Gastroesophageal sphincter (tissue), 3 donors: Measurements from ENCODE around the gene ARHGEF19.

ENCODE experiments used
- POLR2A ChIP-seq, 2 donors: fragments of 450-650 bp; IDR thresholded peaks; one replicate each; pipeline ENCODE4 v1.6.1; 2017; ENCODE audit warnings: antibody characterized with exemption in 2 of 2, mild to moderate bottlenecking in 2 of 2, moderate library complexity in 1 of 2
- POLR2AphosphoS5 ChIP-seq: sonication (generic); formaldehyde crosslinking; IDR thresholded peaks from one replicate; pipeline ENCODE4 v1.6.1; 2017; ENCODE audit warnings: antibody characterized with exemption
- TF ChIP-seq, protein P1 (sequence below), 4 experiments: fragments of 200-600 bp in 2 of 4; fragments of 450-650 bp in 2 of 4; sonication (generic) in 1 of 4; IDR thresholded peaks; one replicate each; pipeline ENCODE4 v1.5.1; 2017 to 2019; ENCODE audit warnings: antibody characterized with exemption in 4 of 4, mild to moderate bottlenecking in 2 of 4, moderate library complexity in 2 of 4

DNA sequence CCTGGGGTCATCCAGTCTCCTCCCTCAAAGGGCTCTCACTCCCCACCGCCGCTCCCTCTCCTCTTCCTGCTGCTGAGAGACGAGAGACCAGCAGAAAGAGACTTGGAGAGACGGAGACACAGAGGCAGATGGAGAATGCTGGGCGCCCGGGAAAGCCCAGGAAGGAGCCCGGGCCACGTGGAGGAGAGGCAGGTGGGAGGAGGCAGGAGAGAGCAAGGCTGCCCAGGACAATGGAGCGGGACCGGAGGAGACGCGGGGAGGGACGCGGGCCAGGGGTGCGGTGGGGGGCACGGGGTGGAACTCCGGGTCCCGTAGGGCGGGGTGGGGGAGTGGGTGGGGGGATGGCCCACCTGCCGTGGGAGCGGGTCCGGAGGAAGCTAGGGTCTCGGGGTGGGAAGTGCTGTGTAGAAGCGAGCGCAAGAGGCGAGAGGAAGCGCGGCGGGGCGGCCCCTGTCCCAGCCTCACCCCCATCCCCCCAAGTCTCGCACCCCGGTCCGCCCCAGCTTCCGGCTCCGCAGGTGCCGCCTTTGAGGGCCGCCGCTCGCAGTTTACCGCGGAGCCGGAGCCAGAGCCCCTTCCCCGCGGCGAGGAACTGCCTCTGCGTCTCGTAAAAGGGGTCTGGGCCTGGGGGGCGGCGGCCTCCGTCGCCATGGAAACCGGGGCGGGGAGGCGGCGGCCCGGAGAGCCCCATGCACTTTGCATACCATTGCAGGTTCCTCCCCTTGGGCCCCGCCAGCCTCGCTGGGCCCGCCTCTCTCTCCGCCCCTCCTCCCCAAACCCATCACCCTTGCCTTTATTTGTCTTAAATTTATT lies 44.9 kb downstream of the ARHGEF19 start:
- TF ChIP-seq, protein P1, sequence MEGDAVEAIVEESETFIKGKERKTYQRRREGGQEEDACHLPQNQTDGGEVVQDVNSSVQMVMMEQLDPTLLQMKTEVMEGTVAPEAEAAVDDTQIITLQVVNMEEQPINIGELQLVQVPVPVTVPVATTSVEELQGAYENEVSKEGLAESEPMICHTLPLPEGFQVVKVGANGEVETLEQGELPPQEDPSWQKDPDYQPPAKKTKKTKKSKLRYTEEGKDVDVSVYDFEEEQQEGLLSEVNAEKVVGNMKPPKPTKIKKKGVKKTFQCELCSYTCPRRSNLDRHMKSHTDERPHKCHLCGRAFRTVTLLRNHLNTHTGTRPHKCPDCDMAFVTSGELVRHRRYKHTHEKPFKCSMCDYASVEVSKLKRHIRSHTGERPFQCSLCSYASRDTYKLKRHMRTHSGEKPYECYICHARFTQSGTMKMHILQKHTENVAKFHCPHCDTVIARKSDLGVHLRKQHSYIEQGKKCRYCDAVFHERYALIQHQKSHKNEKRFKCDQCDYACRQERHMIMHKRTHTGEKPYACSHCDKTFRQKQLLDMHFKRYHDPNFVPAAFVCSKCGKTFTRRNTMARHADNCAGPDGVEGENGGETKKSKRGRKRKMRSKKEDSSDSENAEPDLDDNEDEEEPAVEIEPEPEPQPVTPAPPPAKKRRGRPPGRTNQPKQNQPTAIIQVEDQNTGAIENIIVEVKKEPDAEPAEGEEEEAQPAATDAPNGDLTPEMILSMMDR (IDR thresholded peaks at IDR 0.05): no peak
- TF ChIP-seq POLR2A (IDR thresholded peaks at IDR 0.05) (no peak), POLR2AphosphoS5 (no peak)
